ENCODE results near the gene CLEC16A.

Gene CLEC16A

DNA sequence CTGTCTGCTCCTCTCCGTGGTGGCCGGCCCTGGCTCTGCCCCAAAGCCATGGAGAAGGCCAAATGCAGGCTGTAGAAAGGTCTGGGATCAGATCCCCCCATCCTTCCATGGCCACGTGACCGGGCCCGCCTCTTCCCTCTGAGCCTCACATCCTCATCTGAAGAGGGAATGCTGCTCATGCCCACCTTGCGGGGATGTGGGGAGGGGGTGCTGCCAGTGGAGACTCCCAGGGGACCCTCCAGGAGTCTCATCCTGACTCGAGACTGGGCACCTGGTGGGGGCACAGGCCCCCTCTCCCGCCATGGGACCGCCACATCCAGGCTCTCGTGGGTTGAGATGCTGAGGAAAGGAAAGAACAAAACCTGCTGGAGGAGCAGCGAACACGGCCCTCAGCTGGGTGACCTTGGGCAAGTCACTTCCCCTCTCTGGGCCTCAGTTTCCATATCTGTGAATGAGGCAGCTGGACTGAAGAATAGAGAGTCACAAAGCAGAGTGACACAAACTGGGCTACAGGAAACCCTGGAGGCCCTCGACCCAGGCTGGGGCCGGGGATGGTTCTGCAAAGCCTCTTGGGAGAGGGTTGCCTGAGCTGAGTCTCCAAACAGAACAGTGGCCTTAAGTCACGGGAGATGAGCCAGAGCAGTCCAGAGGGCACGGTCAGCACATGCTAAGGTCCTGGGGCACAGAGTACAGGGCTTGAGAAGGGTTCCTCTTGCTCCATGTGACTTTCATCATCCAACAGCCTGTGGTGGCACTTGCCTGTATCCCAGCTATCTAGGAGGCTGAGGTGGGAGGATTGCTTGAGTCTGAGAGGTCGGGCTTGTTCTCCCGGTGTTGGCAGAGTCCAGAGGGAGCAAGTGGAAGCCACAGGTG is 281.5 kb downstream of the CLEC16A start:
- Mint-ChIP-seq H3K27ac (peak overlapping the region; percentile 99), H3K9me3 (no peaks in the 10 kb centered on the region), H3K27me3 (no peaks in the 10 kb centered on the region), H3K4me1 (ENCODE audit: low read depth) (peaks cover 78% of the 10 kb centered on the region), H3K4me3 (peak overlapping the region; percentile 71), H3K36me3 (ENCODE audit: low read depth) (no peaks in the 10 kb centered on the region)
- peak; percentile 62 for DNase-seq

GRCh38 chr16:11229432-11229831 is 285.1 kb downstream of the CLEC16A start:
- DNase-seq, result no peak
- no peaks in the 10 kb centered on the region for H3K27me3 Mint-ChIP-seq
- H3K27ac Mint-ChIP-seq, result peak overlapping the region; percentile 62
- peaks cover 90% of the 10 kb centered on the region for H3K4me1 Mint-ChIP-seq (ENCODE audit: low read depth)
- no peaks in the 10 kb centered on the region for H3K9me3 Mint-ChIP-seq
- H3K36me3 Mint-ChIP-seq (ENCODE audit: low read depth), result no peaks in the 10 kb centered on the region
- no peak overlapping the region for H3K4me3 Mint-ChIP-seq

- no peak for DNase-seq
- Mint-ChIP-seq H3K4me3 (no peak overlapping the region), H3K27me3 (no peaks in the 10 kb centered on the region), H3K36me3 (ENCODE audit: low read depth) (no peaks in the 10 kb centered on the region), H3K27ac (peak overlapping the region; percentile 62), H3K4me1 (ENCODE audit: low read depth) (peaks cover 90% of the 10 kb centered on the region), H3K9me3 (no peaks in the 10 kb centered on the region)
Observed at GRCh38 chr16:11229906-11230305, 285.5 kb downstream of the CLEC16A start.

GRCh38 chr16:11231367-11231970 is 287.1 kb downstream of the CLEC16A start:
- peak overlapping the region; percentile 18 for H3K4me3 Mint-ChIP-seq
- H3K27me3 Mint-ChIP-seq, result no peaks in the 10 kb centered on the region
- no peak for DNase-seq
- peak overlapping the region; percentile 99 for H3K27ac Mint-ChIP-seq
- H3K36me3 Mint-ChIP-seq (ENCODE audit: low read depth), result no peaks in the 10 kb centered on the region
- peaks cover 85% of the 10 kb centered on the region for H3K4me1 Mint-ChIP-seq (ENCODE audit: low read depth)
- H3K9me3 Mint-ChIP-seq, result no peaks in the 10 kb centered on the region

Data from activated T-cell treated with anti-CD3 and anti-CD28 coated beads, Interleukin-2, amount 50 U/mL, for 24 hours (primary cell).